IMR-90 (cell line): ENCODE measurements around the gene CRYBB1. TPM values are rescaled to one million over a fixed set of nuclear protein-coding genes. Genes with fewer than 3 reads are reported as not detected.
A peak's percentile ranks its signal among the peaks of the same experiment; 100 is the strongest.

Source experiments
- ATAC-seq: fragments of 200-7000 bp; cut with Tn5 transposase; 2 replicates; pipeline ENCODE4 v1.9.1; 2020; ENCODE audit warnings: low read depth, mild to moderate bottlenecking, moderate library complexity
- BruUV-seq: library from RNA; stranded (reverse); fragments of 400-500 nt; replicated peaks from 2 replicates; lab custom pipeline; 2021; lab: Mats Ljungman, UMichigan
- CTCF ChIA-PET: fragments of 300-600 bp; formaldehyde crosslinking; extraction: SDS; loops from one replicate; lab custom pipeline; 2021; ENCODE audit warnings: antibody characterized with exemption; lab: Yijun Ruan, JAX
- POLR2A ChIA-PET: fragments of 300-600 bp; sonication (Branson Sonifier 250); formaldehyde crosslinking; loops from one replicate; lab custom pipeline; 2022; ENCODE audit warnings: antibody characterized with exemption; ENCODE audit not compliant: unreplicated experiment; lab: Charles Lee
- DNase-seq: peaks from one replicate; pipeline ENCODE4 v3.0.0; 2013
- H2AFZ ChIP-seq: replicated peaks from 2 replicates; pipeline ENCODE3; 2013; ENCODE audit warnings: low read length, mild to moderate bottlenecking; ENCODE audit not compliant: poor library complexity
- H2AK5ac ChIP-seq: 2 replicates; pipeline ENCODE4 v1.6.1; 2013; ENCODE audit warnings: low read depth, low read length, inconsistent platforms
- H2AK9ac ChIP-seq: replicated peaks from 2 replicates; pipeline ENCODE3; 2013; ENCODE audit warnings: mild to moderate bottlenecking, low read depth, low read length, moderate library complexity; ENCODE audit not compliant: poor library complexity
- H2BK120ac ChIP-seq: 2 replicates; pipeline ENCODE4 v1.6.1; 2013; ENCODE audit warnings: low read depth, low read length, inconsistent platforms
- H2BK15ac ChIP-seq: 3 replicates; pipeline ENCODE4 v1.6.1; 2013; ENCODE audit warnings: low read depth, low read length, inconsistent platforms
- H2BK20ac ChIP-seq: 2 replicates; pipeline ENCODE4 v1.6.1; 2013; ENCODE audit warnings: low read depth, mild to moderate bottlenecking, inconsistent platforms, low read length, moderate library complexity
- H2BK5ac ChIP-seq: 2 replicates; pipeline ENCODE4 v1.6.1; 2013; ENCODE audit warnings: mild to moderate bottlenecking, low read depth, low read length, inconsistent platforms; ENCODE audit not compliant: poor library complexity, severe bottlenecking
- H3K14ac ChIP-seq: replicated peaks from 2 replicates; pipeline ENCODE4 v1.6.1; 2013; ENCODE audit warnings: low read depth, low read length, inconsistent platforms
- H3K18ac ChIP-seq: 2 replicates; pipeline ENCODE4 v1.6.1; 2013; ENCODE audit warnings: low read depth, low read length, control low read depth
- H3K23ac ChIP-seq: 2 replicates; pipeline ENCODE4 v1.6.1; 2013; ENCODE audit warnings: low read depth, low read length, inconsistent platforms
- H3K27ac ChIP-seq: 2 replicates; pipeline ENCODE4 v1.5.1; 2013; ENCODE audit warnings: mild to moderate bottlenecking, control low read depth, low read length; ENCODE audit not compliant: insufficient read depth
- H3K27me3 ChIP-seq: 2 replicates; pipeline ENCODE4 v1.6.1; 2013; ENCODE audit warnings: low read length; ENCODE audit not compliant: control insufficient read depth, insufficient read depth
- H3K36me3 ChIP-seq: 2 replicates; pipeline ENCODE4 v1.6.1; 2013; ENCODE audit warnings: low read length, mixed read lengths; ENCODE audit not compliant: control insufficient read depth, insufficient read depth
- H3K4ac ChIP-seq: 2 replicates; pipeline ENCODE4 v1.6.1; 2013; ENCODE audit warnings: low read depth, low read length, inconsistent platforms
- H3K4me1 ChIP-seq: 2 replicates; pipeline ENCODE4 v1.6.1; 2013; ENCODE audit warnings: low read length, mixed read lengths; ENCODE audit not compliant: control insufficient read depth, insufficient read depth
- H3K4me2 ChIP-seq: 2 replicates; pipeline ENCODE4 v1.6.1; 2013; ENCODE audit warnings: low read depth, mild to moderate bottlenecking, control low read depth, low read length, moderate library complexity
- H3K4me3 ChIP-seq: 2 replicates; pipeline ENCODE4 v1.5.1; 2013; ENCODE audit warnings: low read depth, mild to moderate bottlenecking, control low read depth, low read length, moderate library complexity; ENCODE audit not compliant: insufficient read depth
- H3K56ac ChIP-seq: 2 replicates; pipeline ENCODE4 v1.6.1; 2013; ENCODE audit warnings: low read length, inconsistent platforms; ENCODE audit not compliant: insufficient read depth; ENCODE audit errors: extremely low read depth
- H3K79me1 ChIP-seq, 2 experiments: 2 replicates each; pipeline ENCODE4 v1.6.1; 2013; ENCODE audit warnings: low read length in 2 of 2, inconsistent platforms in 1 of 2, low read depth in 1 of 2
- H3K9ac ChIP-seq: 2 replicates; pipeline ENCODE4 v1.6.1; 2013; ENCODE audit warnings: low read depth, low read length, control low read depth
- H3K9me1 ChIP-seq: 2 replicates; pipeline ENCODE4 v1.6.1; 2013; ENCODE audit warnings: low read length, inconsistent platforms; ENCODE audit not compliant: insufficient read depth
- H3K9me3 ChIP-seq: 2 replicates; pipeline ENCODE4 v1.6.1; 2013; ENCODE audit warnings: low read length; ENCODE audit not compliant: control insufficient read depth, insufficient read depth
- H4K20me1 ChIP-seq: 2 replicates; pipeline ENCODE4 v1.6.1; 2013; ENCODE audit warnings: low read length, inconsistent platforms; ENCODE audit not compliant: insufficient read depth
- H4K5ac ChIP-seq: 2 replicates; pipeline ENCODE4 v1.6.1; 2013; ENCODE audit warnings: mild to moderate bottlenecking, low read depth, low read length, control low read depth
- H4K8ac ChIP-seq, 2 experiments: 2 replicates each; pipeline ENCODE4 v1.6.1; 2013; ENCODE audit warnings: low read depth in 2 of 2, low read length in 2 of 2, control low read depth in 1 of 2, inconsistent platforms in 1 of 2
- H4K91ac ChIP-seq: 2 replicates; pipeline ENCODE4 v1.6.1; 2013; ENCODE audit warnings: low read depth, low read length, inconsistent platforms; ENCODE audit not compliant: insufficient read depth
- BHLHE40 ChIP-seq: fragments of 150-350 bp; IDR thresholded peaks from 2 replicates; pipeline ENCODE4 v1.6.1; 2016; ENCODE audit warnings: mild to moderate bottlenecking, low read depth, low read length
- CEBPB ChIP-seq: IDR thresholded peaks from 2 replicates; pipeline ENCODE4 v1.6.1; 2012; ENCODE audit warnings: low read depth, low read length, improper control_type of control experiment
- CHD1 ChIP-seq: IDR thresholded peaks from 2 replicates; pipeline ENCODE4 v1.6.1; 2012; ENCODE audit warnings: low read depth, low read length, improper control_type of control experiment
- FOS ChIP-seq: fragments of 150-350 bp; IDR thresholded peaks from 2 replicates; pipeline ENCODE4 v1.6.1; 2016; ENCODE audit warnings: low read depth, low read length
- MAFK ChIP-seq: IDR thresholded peaks from 2 replicates; pipeline ENCODE4 v1.6.1; 2012; ENCODE audit warnings: low read depth, low read length, improper control_type of control experiment
- MAZ ChIP-seq: IDR thresholded peaks from 2 replicates; pipeline ENCODE4 v1.6.1; 2012; ENCODE audit warnings: low read depth, mild to moderate bottlenecking, low read length, improper control_type of control experiment, moderate library complexity, borderline replicate concordance
- NFE2L2 ChIP-seq: fragments of 150-350 bp; IDR thresholded peaks from 2 replicates; pipeline ENCODE4 v1.6.1; 2016; ENCODE audit warnings: low read depth, mild to moderate bottlenecking, low read length
- POLR2A ChIP-seq: IDR thresholded peaks from 2 replicates; pipeline ENCODE4 v1.6.1; 2012; ENCODE audit warnings: mild to moderate bottlenecking, low read depth, low read length
- RAD21 ChIP-seq: IDR thresholded peaks from 2 replicates; pipeline ENCODE4 v1.6.1; 2012; ENCODE audit warnings: low read length, improper control_type of control experiment
- RCOR1 ChIP-seq: IDR thresholded peaks from 2 replicates; pipeline ENCODE4 v1.6.1; 2012; ENCODE audit warnings: mild to moderate bottlenecking, low read length, improper control_type of control experiment; ENCODE audit not compliant: insufficient replicate concordance
- RFX5 ChIP-seq: IDR thresholded peaks from 2 replicates; pipeline ENCODE4 v1.8.0; 2012; ENCODE audit warnings: low read depth, mild to moderate bottlenecking, low read length, moderate library complexity
- SMC3 ChIP-seq: fragments of 150-350 bp; IDR thresholded peaks from 2 replicates; pipeline ENCODE4 v1.6.1; 2016; ENCODE audit warnings: low read depth, mild to moderate bottlenecking, antibody characterized with exemption, low read length, moderate library complexity
- WGBS, 2 experiments: methylation state at CpG; one replicate each; pipeline versions ENCODE4 v1.1.5 to v1.1.7; 2013; ENCODE audit warnings: missing lambda C conversion rate in 2 of 2; ENCODE audit not compliant: insufficient read length in 1 of 2; ENCODE audit errors: extremely low coverage in 2 of 2; 5-methylcytosine and 5-hydroxymethylcytosine counted together
- dilution Hi-C: fragments of 300-500 bp; cut with HindIII; formaldehyde crosslinking; loops from one replicate; pipeline ENCODE4 v1.14.3; 2018; ENCODE audit warnings: low sequenced_read_pairs; ENCODE audit not compliant: unreplicated experiment
- in situ Hi-C: fragments of 300-500 bp; cut with MboI; formaldehyde crosslinking; loops from 3 replicates; pipeline ENCODE4 v1.14.3; 2019; ENCODE audit warnings: low sequenced_read_pairs, inconsistent platforms, mixed read lengths
- intact Hi-C: fragments of 100-400 bp; cut with micrococcal nuclease; formaldehyde crosslinking; loops from 2 replicates; pipeline ENCODE4 v1.10.0; 2022
- polyA plus RNA-seq, 3 experiments: library from polyadenylated mRNA; depleted of rRNA; stranded (reverse); fragments of >200 nt; gene quantifications; 2 replicates each; pipeline ENCODE4 v1.2.3, GENCODE V29; 2012; ENCODE audit warnings: low replicate concordance in 1 of 3
- total RNA-seq: library from RNA; depleted of rRNA; stranded (reverse); fragments of >200 nt; gene quantifications from 2 replicates; pipeline ENCODE4 v1.2.3, GENCODE V29; 2012
- TF ChIP-seq, protein P1 (sequence below): conservative IDR thresholded peaks from 2 replicates; pipeline ENCODE4 v1.5.1; 2012; ENCODE audit warnings: mild to moderate bottlenecking, low read depth, low read length, improper control_type of control experiment
- TF ChIP-seq, protein P2 (sequence below): fragments of 150-350 bp; IDR thresholded peaks from 2 replicates; pipeline ENCODE4 v1.6.1; 2016; ENCODE audit warnings: low read depth, mild to moderate bottlenecking, low read length, moderate library complexity, borderline replicate concordance
- TF ChIP-seq, protein P3 (sequence below): fragments of 150-350 bp; IDR thresholded peaks from 2 replicates; pipeline ENCODE4 v1.6.1; 2017; ENCODE audit warnings: mild to moderate bottlenecking, antibody characterized with exemption, low read length, low read depth

The CRYBB1 gene
- total and polyA plus RNA-seq, 2 of the 4 experiments (the other 2 are of a cell fraction) = not detected

DNA sequence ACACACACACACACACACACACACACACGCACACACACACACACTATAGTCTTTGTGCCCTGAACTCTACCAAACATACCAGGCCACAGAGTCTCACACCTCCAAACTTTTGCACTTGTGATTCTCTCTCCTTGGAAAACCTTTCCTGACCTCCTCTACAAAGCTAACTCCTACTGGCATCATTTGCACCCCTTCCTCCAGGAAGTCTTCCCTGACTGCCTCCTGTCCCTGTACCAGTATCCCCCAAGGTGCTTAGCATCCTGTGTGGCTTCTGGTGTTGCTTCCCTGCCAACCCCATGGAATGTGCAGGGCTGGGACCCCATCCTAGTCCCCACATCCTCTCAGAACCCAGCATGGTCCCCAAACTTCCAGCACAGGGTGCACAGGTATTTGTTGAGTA, 36.8 kb downstream of the CRYBB1 start:
- Histone ChIP-seq H3K23ac (no peak overlapping the region), H3K14ac (0 out of 2 replicates have a peak overlapping the region, but pooled peaks have one; percentile 21), H2AK5ac (0 out of 2 replicates have a peak overlapping the region, but pooled peaks have one; percentile 62), H3K4me3 (no peak overlapping the region), H3K4ac (no peak overlapping the region), H3K27ac (no peak overlapping the region), H3K9me1 (peaks cover 28% of the 10 kb centered on the region), H3K4me2 (no peak overlapping the region), H4K91ac (no peak overlapping the region), H3K79me1 (peaks cover 31 to 86% of the 10 kb centered on the region in 2 experiments), H3K56ac (no peak overlapping the region), H2BK20ac (no peak overlapping the region), H3K9me3 (no peaks in the 10 kb centered on the region), H4K5ac (no peak overlapping the region), H2AFZ (no peak overlapping the region), H4K8ac (no peak overlapping the region), H2BK120ac (no peak overlapping the region; the same call in 1 of the 2 replicates), H4K20me1 (peaks cover 43% of the 10 kb centered on the region; the same call in 1 of the 2 replicates), H2BK5ac (no peak overlapping the region), H3K4me1 (peaks cover 10% of the 10 kb centered on the region), H2BK15ac (no peak overlapping the region), H3K36me3 (no peaks in the 10 kb centered on the region; the same call in 1 of the 2 replicates), H3K9ac (no peak overlapping the region), H2AK9ac (no peak overlapping the region), H3K27me3 (no peaks in the 10 kb centered on the region), H3K18ac (no peak overlapping the region)
- in situ Hi-C loops (no loop called here), intact Hi-C loops (no loop called here), dilution Hi-C loops (no loop called here)
- ATAC-seq (no peak), DNase-seq (no peak)
- POLR2A ChIA-PET = no interaction called here
- BruUV-seq = no TSS peak
- CTCF ChIA-PET = interaction anchor here (0.6 kb wide), 1 partner anchor 54 kb away, joined by 3 read pairs; no protein-coding TSS in a partner anchor
- 30% methylated on average over 1 of the region's 1 CpG; no CpG with 5 or more reads in 1 of the 2 experiments for WGBS, 2 experiments
- TF ChIP-seq MAFK (no peak), RCOR1 (no peak), POLR2A (no peak), FOS (no peak), MAZ (no peak), NFE2L2 (no peak), SMC3 (no peak), RAD21 (no peak), CEBPB (no peak), RFX5 (no peak), BHLHE40 (no peak), CHD1 (no peak)
- TF ChIP-seq, protein P1, sequence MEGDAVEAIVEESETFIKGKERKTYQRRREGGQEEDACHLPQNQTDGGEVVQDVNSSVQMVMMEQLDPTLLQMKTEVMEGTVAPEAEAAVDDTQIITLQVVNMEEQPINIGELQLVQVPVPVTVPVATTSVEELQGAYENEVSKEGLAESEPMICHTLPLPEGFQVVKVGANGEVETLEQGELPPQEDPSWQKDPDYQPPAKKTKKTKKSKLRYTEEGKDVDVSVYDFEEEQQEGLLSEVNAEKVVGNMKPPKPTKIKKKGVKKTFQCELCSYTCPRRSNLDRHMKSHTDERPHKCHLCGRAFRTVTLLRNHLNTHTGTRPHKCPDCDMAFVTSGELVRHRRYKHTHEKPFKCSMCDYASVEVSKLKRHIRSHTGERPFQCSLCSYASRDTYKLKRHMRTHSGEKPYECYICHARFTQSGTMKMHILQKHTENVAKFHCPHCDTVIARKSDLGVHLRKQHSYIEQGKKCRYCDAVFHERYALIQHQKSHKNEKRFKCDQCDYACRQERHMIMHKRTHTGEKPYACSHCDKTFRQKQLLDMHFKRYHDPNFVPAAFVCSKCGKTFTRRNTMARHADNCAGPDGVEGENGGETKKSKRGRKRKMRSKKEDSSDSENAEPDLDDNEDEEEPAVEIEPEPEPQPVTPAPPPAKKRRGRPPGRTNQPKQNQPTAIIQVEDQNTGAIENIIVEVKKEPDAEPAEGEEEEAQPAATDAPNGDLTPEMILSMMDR = no peak
- TF ChIP-seq, protein P2, sequence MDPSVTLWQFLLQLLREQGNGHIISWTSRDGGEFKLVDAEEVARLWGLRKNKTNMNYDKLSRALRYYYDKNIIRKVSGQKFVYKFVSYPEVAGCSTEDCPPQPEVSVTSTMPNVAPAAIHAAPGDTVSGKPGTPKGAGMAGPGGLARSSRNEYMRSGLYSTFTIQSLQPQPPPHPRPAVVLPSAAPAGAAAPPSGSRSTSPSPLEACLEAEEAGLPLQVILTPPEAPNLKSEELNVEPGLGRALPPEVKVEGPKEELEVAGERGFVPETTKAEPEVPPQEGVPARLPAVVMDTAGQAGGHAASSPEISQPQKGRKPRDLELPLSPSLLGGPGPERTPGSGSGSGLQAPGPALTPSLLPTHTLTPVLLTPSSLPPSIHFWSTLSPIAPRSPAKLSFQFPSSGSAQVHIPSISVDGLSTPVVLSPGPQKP = no peak
- TF ChIP-seq, protein P3, sequence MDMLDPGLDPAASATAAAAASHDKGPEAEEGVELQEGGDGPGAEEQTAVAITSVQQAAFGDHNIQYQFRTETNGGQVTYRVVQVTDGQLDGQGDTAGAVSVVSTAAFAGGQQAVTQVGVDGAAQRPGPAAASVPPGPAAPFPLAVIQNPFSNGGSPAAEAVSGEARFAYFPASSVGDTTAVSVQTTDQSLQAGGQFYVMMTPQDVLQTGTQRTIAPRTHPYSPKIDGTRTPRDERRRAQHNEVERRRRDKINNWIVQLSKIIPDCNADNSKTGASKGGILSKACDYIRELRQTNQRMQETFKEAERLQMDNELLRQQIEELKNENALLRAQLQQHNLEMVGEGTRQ = no peak
